Measurements from ENCODE around the gene KLHDC9. TPM values are rescaled to one million over a fixed set of nuclear protein-coding genes. Genes with fewer than 3 reads are reported as not detected.

Gene KLHDC9
- polyA plus RNA-seq, 2 of the 4 experiments (the other 2 are of a cell fraction) = 1.2 to 3.6 TPM

DNA sequence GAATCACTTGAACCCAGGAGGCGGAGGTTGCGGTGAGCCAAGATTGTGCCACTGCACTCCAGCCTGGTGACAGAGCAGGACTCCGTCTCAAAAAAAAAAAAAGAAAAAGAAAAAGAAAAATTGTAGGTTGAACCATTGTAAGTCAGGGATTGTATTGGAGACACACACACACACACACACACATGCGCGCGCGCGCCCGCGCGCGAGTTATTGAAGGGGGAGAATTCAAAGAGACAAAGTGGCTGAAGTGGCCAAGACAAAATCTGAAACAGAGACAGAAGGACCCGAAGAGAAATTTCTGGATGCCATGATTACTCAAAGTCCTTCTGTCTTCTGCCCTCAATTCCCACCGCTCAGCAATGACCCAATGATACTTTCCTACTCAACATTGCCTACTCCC is 3.7 kb upstream of the KLHDC9 start:
- TF ChIP-seq JUN (IDR thresholded peaks at IDR 0.05) (no peak), MAZ (IDR thresholded peaks at IDR 0.05; ENCODE audit: borderline replicate concordance, low read depth, low read length) (no peak), MAFK (IDR thresholded peaks at IDR 0.05; ENCODE audit: partially characterized antibody) (no peak), ZNF302 (CRISPR knock-in tag; IDR thresholded peaks at IDR 0.05) (no peak), RNF2 (IDR thresholded peaks at IDR 0.05; ENCODE audit: borderline replicate concordance, low read depth) (no peak), MAX (IDR thresholded peaks at IDR 0.05) (no peak), ESRRA (IDR thresholded peaks at IDR 0.05; ENCODE audit: borderline replicate concordance, low read length) (no peak), HOXB5 (CRISPR knock-in tag; IDR thresholded peaks at IDR 0.05) (no peak), FOSB (CRISPR knock-in tag; IDR thresholded peaks at IDR 0.05) (no peak), CBX2 (IDR thresholded peaks at IDR 0.05; ENCODE audit: borderline replicate concordance, low read depth) (no peak), TP53 (CRISPR knock-in tag; IDR thresholded peaks at IDR 0.05) (no peak)
- TF ChIP-seq, protein P1, sequence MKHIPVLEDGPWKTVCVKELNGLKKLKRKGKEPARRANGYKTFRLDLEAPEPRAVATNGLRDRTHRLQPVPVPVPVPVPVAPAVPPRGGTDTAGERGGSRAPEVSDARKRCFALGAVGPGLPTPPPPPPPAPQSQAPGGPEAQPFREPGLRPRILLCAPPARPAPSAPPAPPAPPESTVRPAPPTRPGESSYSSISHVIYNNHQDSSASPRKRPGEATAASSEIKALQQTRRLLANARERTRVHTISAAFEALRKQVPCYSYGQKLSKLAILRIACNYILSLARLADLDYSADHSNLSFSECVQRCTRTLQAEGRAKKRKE (CRISPR knock-in tag; IDR thresholded peaks at IDR 0.05; ENCODE audit: low read depth) = no peak
- TF ChIP-seq, protein P2, sequence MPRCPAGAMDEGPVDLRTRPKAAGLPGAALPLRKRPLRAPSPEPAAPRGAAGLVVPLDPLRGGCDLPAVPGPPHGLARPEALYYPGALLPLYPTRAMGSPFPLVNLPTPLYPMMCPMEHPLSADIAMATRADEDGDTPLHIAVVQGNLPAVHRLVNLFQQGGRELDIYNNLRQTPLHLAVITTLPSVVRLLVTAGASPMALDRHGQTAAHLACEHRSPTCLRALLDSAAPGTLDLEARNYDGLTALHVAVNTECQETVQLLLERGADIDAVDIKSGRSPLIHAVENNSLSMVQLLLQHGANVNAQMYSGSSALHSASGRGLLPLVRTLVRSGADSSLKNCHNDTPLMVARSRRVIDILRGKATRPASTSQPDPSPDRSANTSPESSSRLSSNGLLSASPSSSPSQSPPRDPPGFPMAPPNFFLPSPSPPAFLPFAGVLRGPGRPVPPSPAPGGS (IDR thresholded peaks at IDR 0.05) = no peak
- TF ChIP-seq, protein P3, sequence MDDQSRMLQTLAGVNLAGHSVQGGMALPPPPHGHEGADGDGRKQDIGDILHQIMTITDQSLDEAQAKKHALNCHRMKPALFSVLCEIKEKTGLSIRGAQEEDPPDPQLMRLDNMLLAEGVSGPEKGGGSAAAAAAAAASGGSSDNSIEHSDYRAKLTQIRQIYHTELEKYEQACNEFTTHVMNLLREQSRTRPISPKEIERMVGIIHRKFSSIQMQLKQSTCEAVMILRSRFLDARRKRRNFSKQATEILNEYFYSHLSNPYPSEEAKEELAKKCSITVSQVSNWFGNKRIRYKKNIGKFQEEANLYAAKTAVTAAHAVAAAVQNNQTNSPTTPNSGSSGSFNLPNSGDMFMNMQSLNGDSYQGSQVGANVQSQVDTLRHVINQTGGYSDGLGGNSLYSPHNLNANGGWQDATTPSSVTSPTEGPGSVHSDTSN (IDR thresholded peaks at IDR 0.05) = no peak
- WGBS (ENCODE audit: missing lambda C conversion rate) = 90% methylated on average over 14 of the region's 14 CpGs

DNA sequence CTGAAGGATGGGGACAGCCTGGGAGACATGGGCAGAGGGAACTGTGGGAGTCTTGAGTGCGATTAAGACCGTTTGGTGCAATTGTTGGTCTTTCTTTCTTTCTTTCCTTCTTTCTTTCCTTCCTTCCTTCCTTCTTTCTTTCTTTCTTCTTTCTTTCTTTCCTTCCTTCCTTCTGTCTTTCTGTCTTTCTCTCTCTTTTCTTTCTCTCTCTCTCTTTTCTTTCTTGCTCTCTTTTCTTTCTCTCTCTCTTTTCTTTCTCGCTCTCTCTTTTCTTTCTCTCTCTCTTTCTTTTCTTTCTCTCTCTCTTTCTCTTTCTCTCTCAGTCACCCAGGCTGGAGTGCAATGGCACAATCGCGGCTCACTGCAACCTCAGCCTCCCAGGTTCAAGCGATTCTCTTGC is 2.9 kb upstream of the KLHDC9 start:
- no peak for FAIRE-seq
- Histone ChIP-seq H3K4me1 (peaks cover 24% of the 10 kb centered on the region), H3K9me3 (no peaks in the 10 kb centered on the region), H3K27ac (no peak overlapping the region), H3K4me2 (no peak overlapping the region), H3K4me3 (no peak overlapping the region)
- ATAC-seq = no peak
- DNase-seq (ENCODE audit: low read depth in 1 of 2, low spot score in 1 of 2) = no peak
- 86% methylated on average over 6 of the region's 6 CpGs for WGBS (ENCODE audit: missing lambda C conversion rate)
- TF ChIP-seq POLR2AphosphoS2 (conservative IDR thresholded peaks at IDR 0.05; ENCODE audit: low read length) (no peak), TFCP2L1 (CRISPR knock-in tag; IDR thresholded peaks at IDR 0.05) (no peak), MAFK (IDR thresholded peaks at IDR 0.05; ENCODE audit: partially characterized antibody) (no peak), KDM5A (IDR thresholded peaks at IDR 0.05) (no peak), POLR2A (IDR thresholded peaks at IDR 0.05; ENCODE audit: low read length) (no peak), ESRRA (IDR thresholded peaks at IDR 0.05; ENCODE audit: borderline replicate concordance, low read length) (no peak), SMC3 (IDR thresholded peaks at IDR 0.05) (no peak), RFX5 (IDR thresholded peaks at IDR 0.05) (no peak), HOXB13 (CRISPR knock-in tag; IDR thresholded peaks at IDR 0.05; ENCODE audit: low read depth) (no peak), CHD4 (IDR thresholded peaks at IDR 0.05; ENCODE audit: borderline replicate concordance) (no peak), USF2 (IDR thresholded peaks at IDR 0.05) (no peak)
- TF ChIP-seq, protein P4, sequence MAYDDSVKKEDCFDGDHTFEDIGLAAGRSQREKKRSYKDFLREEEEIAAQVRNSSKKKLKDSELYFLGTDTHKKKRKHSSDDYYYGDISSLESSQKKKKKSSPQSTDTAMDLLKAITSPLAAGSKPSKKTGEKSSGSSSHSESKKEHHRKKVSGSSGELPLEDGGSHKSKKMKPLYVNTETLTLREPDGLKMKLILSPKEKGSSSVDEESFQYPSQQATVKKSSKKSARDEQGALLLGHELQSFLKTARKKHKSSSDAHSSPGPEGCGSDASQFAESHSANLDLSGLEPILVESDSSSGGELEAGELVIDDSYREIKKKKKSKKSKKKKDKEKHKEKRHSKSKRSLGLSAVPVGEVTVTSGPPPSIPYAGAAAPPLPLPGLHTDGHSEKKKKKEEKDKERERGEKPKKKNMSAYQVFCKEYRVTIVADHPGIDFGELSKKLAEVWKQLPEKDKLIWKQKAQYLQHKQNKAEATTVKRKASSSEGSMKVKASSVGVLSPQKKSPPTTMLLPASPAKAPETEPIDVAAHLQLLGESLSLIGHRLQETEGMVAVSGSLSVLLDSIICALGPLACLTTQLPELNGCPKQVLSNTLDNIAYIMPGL (CRISPR knock-in tag; IDR thresholded peaks at IDR 0.05; ENCODE audit: borderline replicate concordance) = no peak
- POLR2A ChIA-PET = no interaction called here
- CTCF ChIA-PET = interaction anchor here (1.9 to 9.7 kb wide), 7 partner anchors 11 to 98 kb away, joined by 5 to 319 read pairs (median 42); partner anchors contain the start of genes ARHGAP30, F11R, NECTIN4 and USF1

More for the DNA sequence above, 3.7 kb upstream of the KLHDC9 start:
- FAIRE-seq (no peak), ATAC-seq (no peak), DNase-seq (ENCODE audit: low read depth in 1 of 2, low spot score in 1 of 2) (no peak)
- ChIA-PET POLR2A (no interaction called here), CTCF (interaction anchor here (1.9 to 9.7 kb wide), 4 partner anchors 10 to 97 kb away, joined by 5 to 319 read pairs (median 172); partner anchors contain the start of genes ARHGAP30 and NECTIN4)
- no peaks in the 10 kb centered on the region for H3K9me3 ChIP-seq
- no peak overlapping the region for H3K4me3 ChIP-seq
- H3K4me2 ChIP-seq = no peak overlapping the region
- H3K27ac ChIP-seq = no peak overlapping the region
- peaks cover 24% of the 10 kb centered on the region for H3K4me1 ChIP-seq

Measured in A549 (cell line).